Stimulated activated CD8-positive, alpha-beta memory T cell treated with anti-CD3 and anti-CD28 coated beads, Interleukin-4, amount 100 ng/mL, for 24 hours (primary cell): ENCODE measurements around the gene PCYT1B.

Experiments used
- DNase-seq: peaks from one replicate; pipeline ENCODE4 v3.0.0-alpha.2; 2020; ENCODE audit warnings: low read depth

Gene PCYT1B

DNA sequence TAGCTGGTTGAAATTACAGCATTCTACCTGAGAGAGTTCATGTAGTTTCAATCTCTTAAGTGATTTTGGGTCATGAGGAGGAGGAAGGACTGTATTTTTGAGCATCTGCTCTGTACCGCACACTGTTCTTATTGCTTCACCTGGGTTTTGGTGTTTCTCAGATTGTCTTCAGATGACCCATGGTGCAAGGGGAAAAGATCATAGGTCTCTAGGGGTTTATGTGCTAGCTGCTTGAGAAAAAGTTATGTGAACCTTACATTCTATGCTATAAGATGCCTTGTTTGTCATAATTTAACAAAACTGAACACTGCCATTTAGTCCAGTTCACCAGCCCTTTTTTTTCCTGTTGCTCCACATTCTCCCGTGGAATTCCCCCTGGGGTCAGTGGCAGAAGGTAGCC is 121.7 kb downstream of the PCYT1B start:
- no peak for DNase-seq

DNA sequence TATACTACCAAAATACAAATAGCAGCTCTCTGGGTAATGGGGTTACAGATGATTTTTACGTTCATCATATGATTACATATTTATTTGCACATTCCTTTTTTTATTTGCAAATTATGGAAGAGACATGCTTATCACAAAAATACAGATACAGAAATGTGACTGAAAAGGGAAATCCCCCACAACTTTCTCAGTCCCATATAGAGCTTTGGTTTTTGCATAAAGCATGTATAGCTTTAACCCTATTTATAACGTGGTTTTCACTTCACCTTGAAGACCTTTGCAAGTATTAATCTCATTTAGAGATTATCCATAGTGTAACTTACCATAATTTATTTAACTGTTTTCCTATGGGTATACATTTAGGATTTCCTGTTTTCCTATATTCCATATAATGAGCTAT is 126.7 kb downstream of the PCYT1B start:
- no peak for DNase-seq

DNA sequence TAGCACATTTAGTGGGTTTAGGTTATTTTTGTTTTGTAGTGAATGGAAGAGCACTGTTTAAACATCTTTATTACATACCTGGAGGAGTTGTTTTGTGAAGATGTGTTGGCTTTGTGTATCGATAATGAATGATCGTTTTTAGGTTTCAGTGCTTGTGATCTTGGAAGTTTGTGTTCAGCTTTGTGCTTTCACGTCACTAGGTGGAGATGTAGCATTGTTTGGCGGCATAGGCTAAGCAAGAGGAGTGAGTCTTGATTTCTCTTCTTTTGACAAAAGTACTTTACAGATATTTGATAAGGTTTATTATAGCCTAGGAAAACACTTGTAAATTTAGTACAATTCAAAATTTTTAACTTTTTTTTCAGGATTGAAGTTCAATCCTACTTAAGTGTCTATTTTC is 131.7 kb downstream of the PCYT1B start:
- no peak for DNase-seq

DNA sequence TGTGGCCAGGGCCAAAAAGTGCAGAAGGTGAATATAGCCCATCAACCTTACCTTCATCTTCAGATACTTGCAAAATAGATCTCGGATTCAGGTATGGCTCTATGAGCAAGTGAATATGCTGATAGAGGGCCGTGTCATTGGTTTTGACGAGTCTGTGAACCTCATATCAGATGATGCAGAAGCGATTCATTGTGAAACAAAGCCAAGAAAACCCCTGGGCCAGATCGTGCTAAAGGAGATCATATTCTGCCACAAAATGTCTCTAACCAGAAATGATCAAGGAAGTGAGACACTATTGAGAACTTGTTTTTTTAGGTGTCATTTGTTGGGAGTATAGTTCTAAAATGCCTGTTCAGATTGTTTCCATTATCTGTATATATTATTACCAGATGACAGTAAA is 133.7 kb downstream of the PCYT1B start:
- DNase-seq: no peak

DNA sequence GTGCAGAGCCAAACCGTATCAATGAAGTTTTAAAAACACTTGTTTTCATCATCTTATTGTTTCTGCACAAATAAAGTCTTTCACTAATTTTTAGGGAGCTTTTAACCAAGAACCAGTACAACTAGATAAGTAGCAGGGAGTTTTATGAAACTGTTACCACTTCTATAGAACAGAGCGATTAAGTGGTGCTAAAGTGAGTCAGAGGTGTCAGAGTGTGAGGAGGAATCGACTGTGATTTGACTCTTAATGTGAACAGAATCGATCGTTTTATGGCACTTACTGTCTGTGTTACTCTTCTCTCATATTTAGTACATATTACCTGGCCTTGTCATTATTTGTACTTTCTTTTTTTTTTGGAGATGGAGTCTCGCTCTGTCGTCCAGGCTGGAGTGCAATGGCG is 138.8 kb downstream of the PCYT1B start:
- DNase-seq: no peak
